Stimulated activated CD4-positive, alpha-beta T cell treated with anti-CD3 and anti-CD28 coated beads, Interleukin-4, amount 100 ng/mL, for 1 hour (primary cell): Measurements from ENCODE around the gene KLHL22.
"Not testable (repeated sequence)": the region's sequence is repeated elsewhere in the genome, so short reads cannot be mapped to it uniquely, and the experiment has no call there.

Source experiments
- DNase-seq: peaks from one replicate; pipeline ENCODE4 v3.0.0-alpha.2; 2020

KLHL22 gene

GRCh38 chr22:20523086-20523983 lies 27.7 kb upstream of the KLHL22 start:
- DNase-seq, result no peak

DNA sequence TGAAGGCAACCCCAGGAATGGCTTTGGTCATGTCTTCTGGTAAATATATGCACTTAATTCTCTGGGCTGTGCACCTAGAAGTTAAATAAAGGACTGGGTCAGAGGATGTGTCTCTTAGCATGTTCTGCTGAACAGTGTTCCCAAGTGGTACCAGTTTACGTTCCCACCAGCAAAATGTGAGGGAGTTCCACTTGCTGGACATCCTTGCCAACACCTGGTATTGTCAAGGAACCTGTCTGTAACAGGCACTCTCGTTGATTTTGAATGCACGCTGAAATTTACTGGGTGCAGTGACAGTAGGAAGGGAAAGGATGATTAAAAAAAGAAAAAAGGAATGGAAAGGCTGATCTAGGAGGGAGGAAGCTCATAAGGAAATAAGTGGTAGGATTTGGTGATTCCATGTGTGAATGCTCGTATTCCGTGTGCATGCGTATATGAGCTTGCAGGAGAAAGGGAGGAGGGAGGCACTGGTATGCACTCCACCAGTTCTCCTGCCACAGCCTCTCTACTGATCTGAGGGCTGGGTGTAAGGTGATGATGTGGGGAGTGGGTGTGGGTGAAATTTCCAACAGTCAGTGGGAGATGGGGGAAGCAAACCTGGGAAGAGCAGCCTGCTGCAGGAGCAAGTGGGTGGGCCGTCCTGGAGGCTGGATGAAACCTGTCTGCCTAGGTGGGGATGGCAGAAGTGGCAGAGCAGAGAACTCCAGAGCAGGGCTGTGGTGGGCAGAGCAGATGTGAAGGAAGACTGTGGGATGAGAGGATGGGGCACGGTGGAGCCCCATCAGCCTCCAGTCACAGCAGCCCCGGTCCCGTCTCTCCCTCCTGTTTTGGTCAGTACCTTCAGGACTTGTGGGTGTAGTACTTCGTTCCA lies 26.8 kb upstream of the KLHL22 start:
- DNase-seq, result no peak

GRCh38 chr22:20520093-20520511 lies 24.5 kb upstream of the KLHL22 start:
- peak; percentile 13 for DNase-seq

- DNase-seq, result no peak
Observed at GRCh38 chr22:20519558-20519957, 24.0 kb upstream of the KLHL22 start.

DNA sequence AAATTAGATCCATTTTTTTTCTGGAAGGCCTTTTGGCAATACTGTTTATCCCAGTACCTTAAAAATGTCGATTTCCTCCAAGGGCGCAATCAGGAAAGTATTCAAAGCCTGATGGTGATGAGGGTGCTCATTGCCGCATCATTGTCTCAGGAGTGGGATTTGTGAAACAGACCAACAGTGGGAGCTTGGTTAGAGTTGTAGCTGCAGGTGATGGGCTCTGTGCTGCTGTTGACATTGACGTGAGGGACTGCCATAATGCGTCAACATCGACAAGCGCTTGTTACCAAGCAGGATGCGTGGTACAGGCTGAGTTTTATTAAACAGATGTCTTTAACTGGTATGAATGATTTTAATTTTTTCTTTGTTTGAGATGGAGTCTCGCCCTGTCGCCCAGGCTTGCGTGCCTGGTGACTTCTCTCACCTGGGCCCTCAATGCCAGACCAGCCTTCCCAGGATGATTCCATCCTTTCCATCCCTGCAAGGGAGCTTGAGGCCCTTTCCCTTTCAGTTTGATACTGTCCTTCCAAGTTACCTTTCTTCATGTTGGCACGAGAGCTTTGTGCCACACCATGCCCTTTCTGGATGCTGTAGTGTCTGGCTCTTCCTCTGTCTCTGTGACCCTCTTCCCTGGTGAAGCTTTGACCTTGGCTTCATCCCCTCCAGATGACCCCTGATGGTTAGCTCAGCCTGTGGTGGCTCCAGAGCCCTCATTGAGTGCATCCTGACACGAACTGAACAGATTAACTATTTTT lies 22.4 kb upstream of the KLHL22 start:
- no peak for DNase-seq

DNA sequence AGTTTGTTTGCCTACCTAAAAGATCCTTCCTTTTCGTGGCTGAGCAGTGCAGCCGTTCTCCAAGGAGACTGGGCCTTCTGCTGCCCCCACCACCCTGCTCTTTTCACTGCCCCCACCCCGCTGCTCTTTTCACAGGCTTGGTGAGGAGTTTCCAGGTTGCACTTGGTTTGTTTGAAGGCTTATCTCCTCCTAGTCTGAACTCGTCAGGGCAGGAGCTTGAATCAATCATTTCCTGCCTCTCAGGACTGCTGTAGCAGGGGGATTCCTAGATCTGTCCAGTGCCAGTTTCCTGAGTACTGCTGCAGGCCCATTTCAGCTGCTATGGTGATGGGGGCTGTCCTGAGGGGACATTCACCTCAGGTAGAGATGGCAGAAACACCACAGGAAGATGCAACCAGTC lies 21.8 kb upstream of the KLHL22 start:
- DNase-seq, result no peak

- no peak for DNase-seq
Observed at GRCh38 chr22:20516399-20516798, 20.8 kb upstream of the KLHL22 start.

DNA sequence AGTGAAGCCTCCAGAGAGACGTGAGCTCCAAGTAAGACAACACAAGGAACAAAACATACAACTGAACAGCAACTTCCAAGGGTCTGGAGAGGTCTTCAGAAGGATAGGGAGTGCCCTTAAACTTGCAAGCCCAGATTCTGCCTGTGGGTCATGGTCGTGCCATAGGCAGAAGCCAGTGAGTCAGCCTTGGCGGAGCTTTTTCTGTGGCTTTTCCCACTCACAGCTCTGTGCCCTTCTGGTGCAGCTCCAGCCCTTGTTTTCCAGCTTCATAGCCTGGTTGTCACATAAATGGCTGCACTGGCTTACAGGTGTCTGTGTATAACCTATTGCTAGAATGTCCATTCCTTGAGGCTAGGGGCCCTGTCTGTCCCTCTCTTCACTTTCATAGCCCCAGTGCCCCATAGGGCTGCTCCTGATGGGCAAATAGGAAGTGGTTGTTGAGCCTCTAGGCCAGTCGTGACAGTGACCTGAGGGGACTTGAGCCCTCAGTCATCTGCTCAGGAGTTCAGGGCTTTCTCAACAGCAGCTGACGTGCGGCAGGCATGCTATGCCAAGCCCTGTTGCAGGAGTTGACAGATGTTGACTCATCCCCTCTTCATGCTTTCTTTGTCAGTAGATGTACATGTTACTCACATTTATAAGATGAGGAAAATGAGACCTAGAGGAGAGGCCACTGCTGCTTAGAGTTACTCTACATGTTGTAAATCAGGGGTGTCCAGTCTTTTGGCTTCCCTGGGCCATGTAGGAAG lies 19.2 kb upstream of the KLHL22 start:
- no peak for DNase-seq

GRCh38 chr22:20511578-20512229 lies 16.1 kb upstream of the KLHL22 start:
- DNase-seq, result no peak

GRCh38 chr22:20510811-20511577 lies 15.4 kb upstream of the KLHL22 start:
- no peak for DNase-seq

GRCh38 chr22:20509344-20510047 lies 13.9 kb upstream of the KLHL22 start:
- peak; percentile 60 for DNase-seq

GRCh38 chr22:20508815-20509271 lies 13.2 kb upstream of the KLHL22 start:
- no peak for DNase-seq

GRCh38 chr22:20508067-20508755 lies 12.6 kb upstream of the KLHL22 start:
- DNase-seq, result not testable (repeated sequence)

GRCh38 chr22:20507253-20508066 lies 11.9 kb upstream of the KLHL22 start, which contains the start of gene MED15:
MED15 (plus strand) TSS chr22:20507610; CDS start chr22:20507679, 69 bp downstream.
- DNase-seq, result peak; percentile 87

- DNase-seq, result no peak
Observed at GRCh38 chr22:20506543-20507252, 11.1 kb upstream of the KLHL22 start.

DNA sequence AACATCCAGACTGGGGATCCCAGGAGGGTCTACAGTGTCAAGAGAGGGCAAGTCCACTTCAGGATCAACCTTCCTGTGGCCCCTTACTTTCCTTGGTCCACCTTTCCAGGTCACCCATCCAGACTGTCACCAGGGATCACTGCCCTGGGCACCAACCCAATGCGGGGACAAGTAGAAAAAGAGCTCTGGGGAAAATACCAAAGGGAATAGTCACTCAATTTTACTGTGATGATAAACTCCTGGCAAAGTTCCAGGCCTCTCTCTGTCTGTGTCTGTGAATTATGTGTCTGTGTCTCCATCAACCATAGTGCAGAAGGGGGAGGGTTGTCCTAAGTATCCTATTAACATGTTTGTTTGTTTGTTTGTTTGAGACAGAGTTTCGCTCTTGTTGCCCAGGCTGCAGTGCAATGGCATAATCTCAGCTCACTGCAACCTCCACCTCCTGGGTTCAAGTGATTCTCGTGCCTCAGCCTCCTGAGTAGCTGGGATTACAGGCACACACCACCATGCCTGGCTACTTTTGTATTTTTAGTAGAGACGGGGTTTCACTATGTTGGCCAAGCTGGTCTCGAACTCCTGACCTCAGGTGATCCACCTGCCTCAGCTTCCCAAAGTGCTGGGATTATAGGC lies 8.8 kb upstream of the KLHL22 start:
- not testable (repeated sequence) for DNase-seq

- DNase-seq, result no peak
Observed at GRCh38 chr22:20503816-20504215, 8.2 kb upstream of the KLHL22 start.
